Fibroblast of lung (primary cell): ENCODE results near the gene EMP3.

Experiments used
- EZH2 ChIP-seq: IDR thresholded peaks from 2 replicates; pipeline ENCODE4 v1.5.1; 2012; ENCODE audit warnings: low read length, control low read depth, mild to moderate bottlenecking; ENCODE audit errors: missing control alignments
- TF ChIP-seq, protein P1 (sequence below), 2 donors: IDR thresholded peaks in 1 of 2; conservative IDR thresholded peaks in 1 of 2; 1 replicate in 1 of 2; 2 replicates in 1 of 2; pipeline ENCODE4 v1.5.1; 2011 to 2012; ENCODE audit warnings: low read length in 2 of 2, control low read depth in 1 of 2, inconsistent platforms in 1 of 2, low read depth in 1 of 2, mild to moderate bottlenecking in 1 of 2

- no peak for TF ChIP-seq EZH2
- TF ChIP-seq, protein P1, sequence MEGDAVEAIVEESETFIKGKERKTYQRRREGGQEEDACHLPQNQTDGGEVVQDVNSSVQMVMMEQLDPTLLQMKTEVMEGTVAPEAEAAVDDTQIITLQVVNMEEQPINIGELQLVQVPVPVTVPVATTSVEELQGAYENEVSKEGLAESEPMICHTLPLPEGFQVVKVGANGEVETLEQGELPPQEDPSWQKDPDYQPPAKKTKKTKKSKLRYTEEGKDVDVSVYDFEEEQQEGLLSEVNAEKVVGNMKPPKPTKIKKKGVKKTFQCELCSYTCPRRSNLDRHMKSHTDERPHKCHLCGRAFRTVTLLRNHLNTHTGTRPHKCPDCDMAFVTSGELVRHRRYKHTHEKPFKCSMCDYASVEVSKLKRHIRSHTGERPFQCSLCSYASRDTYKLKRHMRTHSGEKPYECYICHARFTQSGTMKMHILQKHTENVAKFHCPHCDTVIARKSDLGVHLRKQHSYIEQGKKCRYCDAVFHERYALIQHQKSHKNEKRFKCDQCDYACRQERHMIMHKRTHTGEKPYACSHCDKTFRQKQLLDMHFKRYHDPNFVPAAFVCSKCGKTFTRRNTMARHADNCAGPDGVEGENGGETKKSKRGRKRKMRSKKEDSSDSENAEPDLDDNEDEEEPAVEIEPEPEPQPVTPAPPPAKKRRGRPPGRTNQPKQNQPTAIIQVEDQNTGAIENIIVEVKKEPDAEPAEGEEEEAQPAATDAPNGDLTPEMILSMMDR (conservative IDR thresholded peaks at IDR 0.05 in 1 of 2, IDR thresholded peaks at IDR 0.05 in 1 of 2; ENCODE audit: low read depth in 1 of 2, low read length in 2 of 2) = no peak
Measured at GRCh38 chr19:48365602-48366001, 40.2 kb downstream of the EMP3 start.
